HUDEP-2 (cell line): ENCODE measurements around the gene COPS3.
A peak's percentile ranks its signal among the peaks of the same experiment; 100 is the strongest.

Source experiments
- DNase-seq, 76 experiments: peaks; one replicate each; lab custom pipeline; 2025; ENCODE audit not compliant: unreplicated experiment in 76 of 76; lab: John Stamatoyannopoulos, UW

COPS3 gene

DNA sequence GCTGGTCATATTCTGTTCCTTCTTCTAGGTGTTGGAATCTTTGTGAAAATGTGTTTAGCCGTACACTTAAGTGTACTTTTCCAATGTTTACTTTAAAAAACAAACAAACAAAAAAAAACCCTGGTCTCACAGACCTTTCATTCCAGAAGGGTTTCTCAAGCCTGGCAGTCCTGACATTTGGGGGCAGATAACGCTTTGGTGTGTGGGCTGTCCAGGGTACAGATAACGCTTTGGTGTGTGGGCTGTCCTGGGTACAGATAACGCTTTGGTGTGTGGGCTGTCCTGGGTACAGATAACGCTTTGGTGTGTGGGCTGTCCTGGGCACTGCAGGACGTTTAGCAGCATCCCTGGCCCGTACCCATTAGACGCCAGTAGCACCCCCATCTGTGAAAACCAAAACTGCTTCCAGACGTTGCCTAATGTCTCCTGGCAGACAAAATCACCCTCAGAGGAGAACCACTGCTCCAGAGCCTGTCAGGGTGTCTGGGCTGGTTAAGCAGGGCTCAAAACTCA lies 28.8 kb downstream of the COPS3 start:
- peak in 74 of 76 experiments; percentile 55 to 97 (median 90) for DNase-seq

DNA sequence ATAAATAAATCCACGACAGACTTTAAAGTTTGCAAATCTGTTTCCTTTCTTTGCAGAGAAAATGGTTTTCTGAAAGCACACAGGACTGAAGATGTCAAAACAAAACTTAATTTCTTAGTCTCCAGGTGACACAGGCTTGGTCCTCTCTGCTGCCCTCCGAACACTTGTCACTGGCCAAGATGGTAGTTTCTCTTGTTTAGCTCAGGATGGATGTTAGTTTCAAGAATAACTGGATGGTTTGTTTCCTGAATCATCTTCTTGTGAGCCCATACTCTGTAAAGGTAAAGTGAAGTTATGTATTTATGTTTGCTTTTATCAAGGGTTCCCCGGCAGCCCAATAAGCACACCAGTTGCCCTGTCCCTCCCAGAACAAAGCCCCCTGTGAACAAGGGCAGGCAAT lies 34.2 kb downstream of the COPS3 start:
- DNase-seq: no peak

DNA sequence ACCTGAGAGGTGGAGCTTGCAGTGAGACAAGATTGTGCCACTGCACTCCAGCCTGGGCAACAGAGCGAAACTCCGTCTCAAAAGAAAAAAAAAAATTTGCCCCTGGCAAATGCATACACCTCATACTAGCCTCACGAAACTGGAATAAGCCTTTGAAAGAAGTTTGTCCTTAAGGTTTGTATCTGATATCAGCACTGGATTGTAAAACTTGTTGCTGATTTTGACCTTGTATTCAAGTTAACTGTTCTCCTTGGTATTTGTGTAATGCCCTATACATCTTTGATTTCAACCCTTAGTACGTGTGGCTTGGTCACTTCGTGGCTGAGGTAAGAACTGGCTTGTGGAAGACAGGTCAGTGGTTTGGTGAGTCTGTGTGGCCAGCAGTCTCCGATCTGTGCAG lies 37.9 kb downstream of the COPS3 start:
- no peak for DNase-seq

DNA sequence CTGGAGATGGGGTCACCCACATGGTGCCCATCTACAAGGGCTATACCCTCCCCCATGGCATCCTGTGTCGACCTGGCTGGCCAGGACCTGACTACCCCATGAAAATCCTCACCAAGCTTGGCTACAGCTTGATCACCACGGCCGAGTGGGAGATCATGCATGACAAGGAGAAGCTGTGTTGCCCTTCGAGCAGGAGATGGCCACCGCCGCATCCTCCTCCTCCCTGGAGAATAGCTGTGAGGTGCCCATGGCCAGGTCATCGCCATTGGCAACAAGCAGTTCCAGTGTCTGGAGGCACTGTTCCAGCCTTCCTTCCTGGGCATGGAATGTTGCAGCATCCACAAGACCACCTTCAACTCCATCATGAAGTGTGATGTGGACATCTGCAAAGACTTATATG lies 38.8 kb downstream of the COPS3 start:
- no peak for DNase-seq

DNA sequence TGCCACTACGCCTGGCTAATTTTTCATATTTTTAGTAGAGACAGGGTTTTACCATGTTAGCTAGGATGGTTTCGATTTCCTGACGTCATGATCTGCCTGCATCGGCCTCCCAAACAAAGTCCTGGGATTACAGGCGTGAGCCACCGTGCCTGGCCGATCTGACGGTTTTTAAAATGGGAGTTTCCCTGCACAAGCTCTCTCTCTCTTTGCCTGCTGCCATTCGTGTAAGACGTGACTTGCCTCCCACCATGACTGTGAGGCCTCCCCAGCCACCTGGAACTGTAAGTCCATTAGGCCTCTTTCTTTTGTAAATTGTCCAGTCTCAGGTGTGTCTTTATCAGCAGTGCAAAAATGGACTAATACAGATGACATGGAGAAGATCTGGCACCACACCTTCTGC lies 39.4 kb downstream of the COPS3 start:
- DNase-seq: no peak

DNA sequence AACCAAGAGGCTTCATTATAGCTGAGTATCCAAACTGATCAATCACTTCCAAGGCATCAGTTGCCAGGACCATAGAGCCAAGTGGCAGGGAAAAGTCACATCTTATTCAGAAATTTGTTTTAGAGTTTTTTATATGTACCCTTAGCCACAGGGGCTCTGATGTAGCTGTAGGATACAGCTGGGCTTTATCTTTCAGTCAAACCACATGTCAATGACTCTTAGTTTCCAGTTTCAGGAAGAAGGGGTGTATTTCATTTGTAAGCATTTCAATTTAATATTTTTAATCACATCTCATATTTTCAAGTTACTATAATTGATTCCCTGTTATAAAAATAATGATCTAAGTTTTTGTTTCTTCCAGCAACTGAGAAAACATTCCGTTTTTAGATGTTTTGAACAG lies 41.2 kb downstream of the COPS3 start:
- DNase-seq: peak in 19 of 76 experiments; percentile 8 to 68 (median 30)

DNA sequence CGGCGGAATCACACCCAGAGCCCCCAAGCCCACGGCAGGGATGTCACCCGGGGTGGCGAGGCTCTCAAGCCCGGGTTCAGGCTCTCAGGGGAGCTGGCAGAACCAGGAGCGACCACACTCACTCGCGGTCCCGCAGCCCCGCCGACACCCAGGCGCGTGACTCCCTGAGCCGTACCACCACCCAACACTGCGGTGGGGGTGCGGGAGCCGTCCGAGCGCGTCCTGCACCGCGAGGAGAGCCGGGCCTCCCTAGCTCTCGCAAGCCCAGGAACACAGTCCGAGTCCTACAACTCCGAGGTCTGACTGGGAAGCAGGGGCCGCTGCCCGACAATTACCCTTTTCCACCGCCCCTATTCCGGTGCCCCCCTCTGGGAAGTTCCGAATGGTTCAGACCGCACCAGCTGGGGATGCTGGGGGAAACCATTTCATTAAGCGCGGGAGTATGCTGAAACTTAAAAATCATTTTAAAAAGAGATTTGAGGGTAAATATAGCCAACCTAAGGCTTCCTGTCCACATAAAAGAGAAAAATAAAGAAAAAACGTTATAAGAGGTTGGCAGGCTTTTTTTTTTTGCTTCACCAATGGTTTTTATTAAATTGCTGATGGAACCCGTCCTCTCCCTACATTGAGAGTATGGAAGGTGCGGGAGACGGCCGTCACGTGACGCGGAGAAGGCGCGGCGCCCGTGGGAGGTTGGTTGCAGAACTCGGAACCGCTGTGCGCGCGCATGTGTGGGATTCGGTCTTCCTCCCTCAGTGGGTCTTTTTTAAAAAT lies 43.8 kb downstream of the COPS3 start, which contains the start of gene FLCN:
TSS of gene FLCN (minus strand) at position 143 of the 774 bp plus-strand sequence. CDS start 9,031 bp downstream, outside the sequence.
- peak in 75 of 76 experiments; percentile 19 to 89 (median 79) for DNase-seq

DNA sequence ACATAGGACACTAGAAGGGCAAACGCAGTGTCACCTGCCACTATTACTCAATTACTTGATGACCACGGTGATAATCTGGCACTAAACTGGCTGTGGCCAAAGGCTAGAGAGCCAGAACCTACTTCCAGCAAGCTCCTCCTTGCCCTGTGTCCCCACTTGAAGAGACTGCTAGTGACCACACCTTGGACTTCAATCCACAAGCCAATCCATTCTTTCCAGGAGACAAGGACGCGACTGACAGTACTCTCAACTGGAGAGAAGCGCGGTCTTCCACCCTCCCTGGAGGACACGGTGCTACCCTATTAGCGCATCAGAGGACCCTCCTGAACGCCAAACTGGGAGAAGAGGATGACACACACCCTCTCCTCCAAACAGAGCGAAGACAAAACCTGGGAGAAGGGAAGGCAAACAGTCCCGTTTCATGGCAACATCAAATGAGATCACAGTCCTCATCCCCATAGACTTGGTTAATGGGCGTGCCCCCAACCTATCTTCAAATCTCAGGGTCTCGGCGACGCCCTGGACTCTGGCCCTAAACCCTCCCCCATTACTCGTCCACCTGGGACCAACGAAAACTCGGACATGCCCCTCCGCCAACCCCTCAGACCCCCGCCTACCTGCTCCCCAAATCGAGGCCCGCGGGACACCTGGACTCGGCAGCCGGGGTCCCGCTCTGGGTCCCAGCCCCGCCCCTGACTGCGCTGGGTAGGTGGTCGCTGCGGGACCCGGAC lies 44.6 kb downstream of the COPS3 start:
- peak in 53 of 76 experiments; percentile 2 to 67 (median 37) for DNase-seq

DNA sequence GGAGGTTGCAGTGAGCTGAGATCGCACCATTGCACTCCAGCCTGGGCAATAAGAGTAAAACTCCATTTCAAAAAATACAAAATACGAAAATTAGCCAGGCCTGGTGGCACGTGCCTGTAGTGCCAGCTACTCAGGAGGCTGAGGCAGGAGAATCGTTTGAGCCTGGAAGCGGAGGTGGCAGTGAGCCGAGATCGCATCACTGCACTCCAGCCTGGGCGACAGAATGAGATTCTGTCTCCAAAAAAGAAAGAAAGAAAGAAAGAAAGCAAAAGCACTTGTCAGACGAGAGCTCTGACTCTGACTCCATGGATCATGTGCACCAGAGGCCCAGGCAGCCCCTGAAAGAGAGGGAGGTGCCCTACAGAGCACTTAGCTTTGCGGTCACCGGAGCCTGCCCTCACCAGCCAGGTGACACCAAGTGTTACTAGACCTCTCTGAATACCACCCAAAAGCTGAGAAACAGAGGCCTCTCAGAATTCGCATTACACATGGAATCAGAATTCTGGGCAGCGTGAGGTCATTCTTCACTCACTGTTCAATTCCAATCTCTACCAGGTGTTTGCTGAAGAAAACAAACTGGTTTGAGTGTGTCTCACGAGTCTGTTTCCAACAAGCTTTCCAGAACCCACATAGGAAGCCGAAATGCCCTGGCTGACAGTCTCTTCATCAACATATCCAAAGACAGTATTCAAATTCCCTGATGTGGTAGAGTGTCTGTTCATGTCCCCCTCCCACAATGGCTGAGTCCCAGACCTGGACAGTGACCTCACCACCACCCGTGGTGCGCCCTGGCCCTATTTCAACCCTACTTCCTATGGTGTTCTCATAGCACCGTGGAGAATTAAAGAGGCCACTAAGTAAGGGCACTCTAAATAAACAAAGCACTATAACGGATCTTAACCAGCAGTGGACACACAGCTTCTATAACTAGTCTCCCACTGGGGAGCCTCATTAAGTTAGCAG lies 45.6 kb downstream of the COPS3 start:
- DNase-seq: peak in 24 of 76 experiments; percentile 3 to 45 (median 22)

DNA sequence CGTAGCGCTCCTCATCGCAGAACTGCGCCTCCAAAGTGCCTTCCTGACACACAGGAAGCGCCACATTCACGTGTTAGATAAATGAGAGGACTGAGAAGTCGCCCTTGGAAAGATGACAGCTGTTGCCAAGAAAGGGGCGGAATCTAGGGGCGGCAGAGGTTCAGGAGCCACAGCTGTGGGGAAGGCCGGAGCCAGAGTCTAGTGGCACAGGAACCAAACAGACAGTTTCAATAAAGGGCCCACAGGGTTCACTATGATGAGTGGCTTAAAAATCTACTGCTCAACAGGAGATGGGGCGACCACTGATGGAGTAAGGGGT lies 48.8 kb downstream of the COPS3 start:
- DNase-seq: no peak

DNA sequence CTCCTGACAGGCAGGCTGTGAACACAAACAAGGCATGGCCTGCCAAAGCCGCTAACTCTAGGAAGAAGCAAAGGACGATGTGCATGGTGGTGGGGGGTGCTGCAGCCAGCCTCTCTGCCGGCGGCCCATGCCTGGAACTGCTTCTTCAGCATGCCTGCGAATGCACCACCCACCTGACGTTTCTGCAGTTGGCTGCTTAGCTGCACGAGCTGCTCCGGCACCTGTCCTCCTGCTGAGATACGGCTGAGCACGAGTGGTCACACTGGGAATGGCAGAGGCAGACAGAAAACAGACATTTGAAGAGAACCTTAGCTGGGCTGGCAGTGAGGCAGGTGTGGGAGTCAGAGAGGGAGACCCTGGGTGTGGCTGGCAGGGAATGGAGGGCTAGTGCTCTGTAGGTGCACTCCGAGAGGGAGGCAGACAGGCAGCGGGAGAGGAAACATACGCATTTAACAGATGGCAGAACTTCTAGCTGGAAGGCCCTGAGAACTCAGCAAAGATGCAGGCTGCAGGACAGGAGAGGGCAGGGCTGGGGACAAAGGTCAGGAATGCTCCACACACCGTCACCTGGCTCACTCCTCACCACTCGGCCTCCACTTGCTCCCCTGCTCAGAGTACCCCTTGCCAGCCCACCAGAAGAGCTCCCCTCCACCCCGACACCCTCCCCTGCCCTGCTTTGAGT lies 49.3 kb downstream of the COPS3 start:
- no peak for DNase-seq

DNA sequence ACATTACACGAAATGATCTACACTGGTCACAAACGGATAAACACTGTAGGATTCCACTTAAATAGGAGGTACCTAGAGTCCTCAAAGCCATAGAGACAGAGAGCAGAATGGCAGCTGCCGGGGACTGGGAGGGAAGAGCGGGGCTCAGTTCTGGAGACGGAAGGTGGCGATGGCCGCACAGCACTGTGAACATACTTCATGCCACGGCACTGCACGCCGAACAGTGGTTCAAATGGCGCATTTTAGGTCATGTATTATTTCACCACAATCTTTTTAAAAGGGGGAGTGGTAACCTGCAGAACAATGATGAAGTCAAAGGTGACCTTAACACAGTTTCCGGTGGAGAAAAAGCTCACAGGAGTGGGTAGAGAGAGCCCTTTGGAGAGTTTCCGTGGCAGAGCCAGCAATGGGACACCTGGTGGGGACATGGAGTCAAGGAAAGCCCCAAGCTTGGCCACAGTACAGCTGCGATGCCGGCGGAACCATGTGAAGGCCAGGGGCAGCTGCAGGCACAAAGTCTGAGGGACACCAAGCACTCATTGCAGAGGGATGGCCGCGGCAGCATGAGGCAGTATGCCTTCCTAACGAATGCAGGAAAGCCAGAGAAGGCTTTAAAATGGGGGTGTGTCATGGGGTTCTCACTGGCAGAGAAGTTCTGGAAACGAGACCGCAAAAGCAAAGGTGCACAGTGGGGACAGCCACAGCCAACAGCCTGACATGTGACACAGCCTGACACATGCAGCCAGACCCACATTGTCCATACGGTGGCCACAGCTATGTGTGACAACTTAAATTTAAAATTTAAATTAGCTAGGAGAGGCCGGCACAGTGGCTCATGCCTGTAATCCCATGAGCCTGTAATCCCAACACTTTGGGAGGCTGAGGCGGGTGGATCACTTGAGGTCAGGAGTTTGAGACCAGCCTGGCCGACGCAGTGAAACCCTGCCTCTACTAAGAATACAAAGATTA lies 51.3 kb downstream of the COPS3 start:
- DNase-seq: no peak

DNA sequence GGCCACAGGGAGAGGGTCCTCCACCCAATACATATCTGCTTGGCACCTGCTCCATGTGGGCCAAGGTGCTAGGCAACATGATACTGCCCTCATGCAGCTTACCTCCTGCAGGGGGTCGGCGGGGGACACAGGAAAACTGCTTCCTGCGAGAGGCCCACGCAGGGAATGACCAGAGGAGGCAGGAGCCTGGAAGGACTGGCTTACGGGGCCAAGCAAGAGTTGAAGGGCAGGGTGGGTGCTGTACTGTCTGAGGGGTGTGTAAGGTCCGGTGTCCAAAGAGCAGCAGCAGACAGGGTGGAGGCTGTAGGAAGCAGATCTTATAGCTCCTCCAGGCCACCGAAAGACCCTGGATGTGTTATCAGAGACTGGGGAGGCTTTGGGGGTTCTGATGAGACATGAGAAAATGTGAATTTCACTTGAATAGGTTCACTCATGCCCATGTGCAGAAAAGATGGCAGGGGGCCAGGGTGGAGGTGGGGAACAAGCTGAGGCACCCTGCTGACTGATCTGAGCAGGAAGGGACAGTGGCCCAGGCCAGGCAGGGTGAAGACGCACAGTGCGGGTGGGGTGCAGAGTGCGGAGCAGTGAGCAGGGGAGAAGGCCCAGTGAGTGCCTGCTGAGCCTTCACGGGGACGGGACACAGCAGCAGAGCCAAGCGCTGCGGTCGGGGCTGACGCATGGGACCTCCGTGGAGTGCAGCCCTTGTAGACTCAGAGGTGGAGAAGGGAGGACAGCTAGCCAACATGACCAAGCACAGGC lies 52.3 kb downstream of the COPS3 start:
- DNase-seq: peak in 50 of 76 experiments; percentile 4 to 78 (median 35)

DNA sequence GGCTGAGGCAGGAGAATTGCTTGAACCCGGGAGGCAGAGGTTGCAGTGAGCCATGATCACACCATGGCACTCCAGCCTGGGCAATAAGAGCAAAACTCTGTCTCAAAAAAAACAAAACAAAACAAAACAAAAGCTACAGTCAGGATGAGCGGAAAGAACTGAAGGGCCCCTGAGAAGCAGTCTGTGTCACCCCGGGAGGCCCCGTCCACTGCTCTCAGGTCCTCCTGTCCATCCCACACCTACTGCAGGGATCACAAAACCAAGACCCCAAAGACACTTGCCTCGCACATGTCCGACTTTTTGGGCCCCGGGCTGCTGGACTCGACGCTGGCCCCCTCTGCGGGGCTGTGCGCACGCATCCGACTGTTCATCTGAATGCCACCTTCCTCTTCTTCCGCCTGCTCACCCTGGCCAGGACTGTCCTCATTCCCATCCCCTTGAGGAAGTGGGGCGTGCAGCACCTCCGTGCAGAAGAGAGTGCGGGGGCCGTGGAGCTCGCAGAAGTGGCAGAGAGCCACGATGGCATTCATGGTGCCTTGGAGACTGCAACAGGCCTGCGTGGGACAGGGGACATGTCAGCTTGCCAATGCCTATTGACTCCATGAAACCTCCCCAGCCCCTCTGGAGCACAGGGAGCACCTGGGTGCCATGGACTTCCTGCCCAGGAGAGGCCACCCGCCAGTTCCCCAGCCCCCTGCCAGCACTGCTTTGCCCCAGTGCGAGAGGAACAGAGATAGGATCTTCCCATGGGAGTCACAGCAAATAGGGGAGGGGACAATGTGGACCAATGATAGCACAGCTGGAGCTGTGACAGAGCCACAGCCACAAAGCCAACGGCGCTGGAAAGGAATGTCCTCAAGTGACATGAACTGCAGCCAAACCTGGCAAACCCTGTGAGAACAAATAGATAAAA lies 53.2 kb downstream of the COPS3 start:
- peak in 65 of 76 experiments; percentile 13 to 81 (median 48) for DNase-seq

DNA sequence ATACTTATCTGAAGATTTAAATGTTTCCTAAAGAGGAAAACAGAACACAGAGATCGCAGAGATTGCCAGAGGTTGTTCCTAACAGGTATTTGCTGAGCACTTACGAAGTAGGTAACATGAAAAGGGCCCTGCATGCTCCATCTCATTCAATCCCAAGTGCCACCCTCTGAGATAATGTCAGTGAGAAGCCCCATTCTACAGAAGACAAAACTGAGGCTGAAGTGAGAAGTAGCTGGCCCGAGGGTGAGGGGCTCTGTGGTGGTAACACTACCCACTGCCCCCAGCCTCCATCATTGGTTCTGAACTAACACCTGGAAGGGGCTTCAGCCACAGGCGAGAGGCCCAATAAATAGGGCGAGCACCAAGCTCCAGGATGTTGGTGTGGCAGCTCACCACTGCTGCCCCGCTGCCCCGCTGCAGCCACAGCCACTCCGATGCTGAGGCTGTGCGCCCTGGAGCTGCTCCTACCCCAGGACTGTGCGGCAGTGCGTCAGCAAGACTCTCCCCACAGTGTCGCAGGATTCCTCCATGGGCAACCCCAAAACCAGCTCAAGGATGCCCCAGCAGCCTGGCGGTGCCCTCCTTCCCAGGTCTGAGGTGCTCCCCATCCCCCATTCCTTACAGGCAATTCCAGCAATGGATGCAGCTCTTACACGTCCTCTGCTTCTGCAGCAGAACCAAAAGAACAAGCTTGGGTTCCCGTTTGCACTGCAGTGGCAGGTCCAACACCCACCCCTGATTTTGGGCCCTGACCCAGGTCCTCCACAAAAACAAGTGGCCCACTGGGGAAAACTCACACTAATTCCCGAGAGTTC lies 54.4 kb downstream of the COPS3 start:
- no peak for DNase-seq

DNA sequence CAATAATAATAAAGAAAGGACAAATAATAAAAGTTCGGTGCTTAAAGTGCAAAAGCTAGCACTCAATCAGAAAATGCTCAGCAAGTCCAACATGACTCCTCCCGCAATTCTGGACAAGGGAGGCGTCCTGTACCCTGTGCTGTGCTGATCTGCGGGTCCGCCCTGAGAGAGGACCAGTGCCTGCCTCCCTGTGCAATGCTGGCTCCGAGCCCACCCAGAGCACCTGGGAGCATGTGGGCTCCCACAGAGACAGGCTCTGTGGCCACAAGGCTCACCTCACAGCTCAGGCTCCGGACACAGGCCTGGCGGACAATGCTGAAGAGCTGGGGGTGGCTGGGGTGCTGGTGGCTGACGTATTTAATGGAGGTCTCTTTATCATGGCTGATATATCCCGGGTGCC lies 55.1 kb downstream of the COPS3 start:
- no peak for DNase-seq
